Uterus (tissue), 4 donors: ENCODE results near the gene PRPS2. TPM values are rescaled to one million over a fixed set of nuclear protein-coding genes. Genes with fewer than 3 reads are reported as not detected.

Source experiments
- DNase-seq, 2 donors: peaks; one replicate each; pipeline ENCODE4 v3.0.0-alpha.2; 2019 to 2020
- H3K27ac ChIP-seq, 2 donors: fragments of 200-600 bp; sonication (generic); 1 replicate in 1 of 2; 2 replicates in 1 of 2; pipeline ENCODE4 v1.5.1; 2016 to 2018
- H3K27me3 ChIP-seq, 2 donors: fragments of 200-600 bp; sonication (generic); one replicate each; pipeline ENCODE4 v1.5.1; 2018 to 2019; ENCODE audit warnings: control low read depth in 1 of 2
- H3K36me3 ChIP-seq, 2 donors: fragments of 200-600 bp; sonication (generic); one replicate each; pipeline ENCODE4 v1.5.1; 2019; ENCODE audit warnings: control low read depth in 1 of 2
- H3K4me1 ChIP-seq, 2 donors: fragments of 200-600 bp; sonication (generic); one replicate each; pipeline ENCODE4 v1.5.1; 2018 to 2019; ENCODE audit warnings: control low read depth in 1 of 2
- H3K4me3 ChIP-seq, 2 donors: fragments of 200-600 bp; sonication (generic); 1 replicate in 1 of 2; 2 replicates in 1 of 2; pipeline ENCODE4 v1.5.1; 2018 to 2019; ENCODE audit warnings: mild to moderate bottlenecking in 1 of 2
- H3K9me3 ChIP-seq, 2 donors: fragments of 200-600 bp; sonication (generic); one replicate each; pipeline ENCODE4 v1.5.1; 2019; ENCODE audit warnings: control low read depth in 1 of 2
- CTCF ChIP-seq, 4 experiments: fragments of 200-600 bp in 2 of 4; fragments of 450-650 bp in 2 of 4; sonication (generic) in 2 of 4; IDR thresholded peaks; one replicate each; pipeline ENCODE4 v1.5.1; 2016 to 2019; ENCODE audit warnings: antibody characterized with exemption in 4 of 4, mild to moderate bottlenecking in 2 of 4, moderate library complexity in 1 of 4
- POLR2A ChIP-seq, 2 donors: fragments of 450-650 bp; IDR thresholded peaks; one replicate each; pipeline ENCODE4 v1.6.1; 2016; ENCODE audit warnings: antibody characterized with exemption in 2 of 2, mild to moderate bottlenecking in 1 of 2, moderate library complexity in 1 of 2
- intact Hi-C: fragments of 100-400 bp; cut with DNase I; formaldehyde crosslinking; loops from one replicate; pipeline ENCODE4 v1.15.1; 2023; ENCODE audit warnings: low total_unique reads
- total RNA-seq, 4 donors: library from RNA; depleted of rRNA in 3 of 4; stranded (reverse); fragments of >200 nt in 3 of 4; gene quantifications; one replicate each; pipeline versions ENCODE4 v1.1.0 to v1.2.4, GENCODE V29; 2014 to 2023
- donor health status: DM: yes; HTN: yes; CAD: no.

PRPS2 gene
- total RNA-seq, 4 donors from 2014 or later: 12.8 to 67.9 (median 32.4) TPM

- Histone ChIP-seq H3K27ac (peak overlapping the region in 1 of 2 donors; percentile 54), H3K9me3 (no peaks in the 10 kb centered on the region), H3K27me3 (no peaks in the 10 kb centered on the region), H3K36me3 (no peaks in the 10 kb centered on the region), H3K4me3 (peak overlapping the region in 1 of 2 donors; percentile 69), H3K4me1 (no peaks in the 10 kb centered on the region)
- DNase-seq: no peak
- TF ChIP-seq POLR2A (IDR thresholded peaks at IDR 0.05) (no peak), CTCF (IDR thresholded peaks at IDR 0.05) (no peak)
- intact Hi-C loops: no loop called here
Observed at GRCh38 chrX:12792711-12793110, 1.5 kb downstream of the PRPS2 start.

GRCh38 chrX:12794654-12795053 is 3.4 kb downstream of the PRPS2 start:
- no peak for TF ChIP-seq POLR2A (IDR thresholded peaks at IDR 0.05)
- TF ChIP-seq CTCF (IDR thresholded peaks at IDR 0.05): no peak
- H3K36me3 ChIP-seq: no peaks in the 10 kb centered on the region
- no peaks in the 10 kb centered on the region for H3K4me1 ChIP-seq
- no peak overlapping the region for H3K4me3 ChIP-seq
- no peaks in the 10 kb centered on the region for H3K9me3 ChIP-seq
- peak overlapping the region; percentile 21 to 38 for H3K27ac ChIP-seq
- intact Hi-C loops: no loop called here
- H3K27me3 ChIP-seq: no peaks in the 10 kb centered on the region
- DNase-seq: peak in 1 of 2 donors; percentile 32

GRCh38 chrX:12798601-12799000 is 7.4 kb downstream of the PRPS2 start:
- Histone ChIP-seq H3K27me3 (no peaks in the 10 kb centered on the region), H3K27ac (no peak overlapping the region), H3K4me1 (no peaks in the 10 kb centered on the region), H3K9me3 (no peaks in the 10 kb centered on the region), H3K4me3 (no peak overlapping the region), H3K36me3 (no peaks in the 10 kb centered on the region)
- TF ChIP-seq CTCF (IDR thresholded peaks at IDR 0.05): no peak
- no peak for TF ChIP-seq POLR2A (IDR thresholded peaks at IDR 0.05)
- no peak for DNase-seq
- intact Hi-C loops: no loop called here

GRCh38 chrX:12799118-12799517 is 7.9 kb downstream of the PRPS2 start:
- TF ChIP-seq POLR2A (IDR thresholded peaks at IDR 0.05) (no peak), CTCF (IDR thresholded peaks at IDR 0.05) (no peak)
- Histone ChIP-seq H3K27me3 (no peaks in the 10 kb centered on the region), H3K4me3 (no peak overlapping the region), H3K4me1 (no peaks in the 10 kb centered on the region), H3K36me3 (no peaks in the 10 kb centered on the region), H3K27ac (no peak overlapping the region), H3K9me3 (no peaks in the 10 kb centered on the region)
- DNase-seq: no peak
- intact Hi-C loops: no loop called here

- intact Hi-C loops: no loop called here
- Histone ChIP-seq H3K9me3 (no peaks in the 10 kb centered on the region), H3K36me3 (no peaks in the 10 kb centered on the region), H3K27ac (no peak overlapping the region), H3K27me3 (no peaks in the 10 kb centered on the region), H3K4me1 (no peaks in the 10 kb centered on the region), H3K4me3 (no peak overlapping the region)
- TF ChIP-seq CTCF (IDR thresholded peaks at IDR 0.05) (no peak), POLR2A (IDR thresholded peaks at IDR 0.05) (no peak)
- DNase-seq: no peak
Observed at GRCh38 chrX:12802741-12803140, 11.5 kb downstream of the PRPS2 start.
